ENCODE data around the gene CCDC159. TPM values are rescaled to one million over a fixed set of nuclear protein-coding genes. Genes with fewer than 3 reads are reported as not detected.
A peak's percentile ranks its signal among the peaks of the same experiment; 100 is the strongest.
"Not testable (repeated sequence)": the region's sequence is repeated elsewhere in the genome, so short reads cannot be mapped to it uniquely, and the experiment has no call there.

CCDC159 gene
- polyA plus RNA-seq, 12 donors: 4.5 to 33.7 (median 8.1) TPM; not detected in 1

GRCh38 chr19:11364935-11365334 lies 18.6 kb downstream of the CCDC159 start:
- DNase-seq: no peak

DNA sequence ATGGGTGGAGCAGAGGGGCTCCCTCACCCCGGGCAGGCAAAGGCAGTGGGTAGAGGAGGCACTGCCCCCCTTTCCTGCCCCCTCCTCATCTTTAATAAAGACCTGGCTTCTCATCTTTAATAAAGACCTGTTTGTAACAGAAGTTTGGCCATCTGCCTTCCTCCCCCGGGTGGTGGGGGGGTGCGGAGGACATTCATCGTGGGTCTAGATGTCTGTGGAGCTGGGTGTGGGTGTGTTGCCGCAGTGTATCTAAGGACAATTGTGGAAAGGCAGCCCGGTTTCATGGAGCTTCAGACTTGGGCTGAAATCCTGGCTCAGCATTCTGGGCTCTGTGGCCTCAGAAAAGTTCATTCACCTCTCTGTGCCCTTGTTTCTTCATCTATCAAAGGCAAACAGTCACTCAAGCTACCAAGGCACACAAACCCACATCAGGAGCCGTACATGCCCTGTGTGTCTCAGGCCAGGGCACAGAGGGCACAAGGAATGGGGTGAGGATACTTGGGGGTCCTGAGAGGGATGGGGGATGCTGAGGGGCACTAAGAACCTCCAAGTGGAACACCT lies 19.3 kb downstream of the CCDC159 start:
- no peak for DNase-seq

DNA sequence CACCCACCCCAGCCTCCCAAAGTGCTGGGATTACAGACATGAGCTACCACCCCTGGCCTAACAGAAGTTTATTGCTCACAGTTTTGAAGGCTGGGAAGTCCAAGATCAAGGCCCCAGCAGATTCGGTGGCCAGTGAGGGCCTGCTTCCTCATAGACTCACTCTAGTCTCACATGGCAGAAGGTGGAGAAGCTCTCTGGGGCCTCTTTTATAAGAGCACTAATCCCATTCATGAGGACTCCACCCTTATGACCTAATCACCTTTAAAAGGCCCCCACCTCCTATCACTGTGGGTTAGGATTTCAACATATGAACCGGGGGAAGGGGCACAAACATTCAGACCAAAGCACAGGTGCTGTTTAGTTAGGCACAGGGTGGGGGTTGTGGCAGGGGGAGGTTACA lies 21.2 kb downstream of the CCDC159 start:
- DNase-seq: no peak

- DNase-seq: no peak
Observed at GRCh38 chr19:11370744-11371143, 24.4 kb downstream of the CCDC159 start.

DNA sequence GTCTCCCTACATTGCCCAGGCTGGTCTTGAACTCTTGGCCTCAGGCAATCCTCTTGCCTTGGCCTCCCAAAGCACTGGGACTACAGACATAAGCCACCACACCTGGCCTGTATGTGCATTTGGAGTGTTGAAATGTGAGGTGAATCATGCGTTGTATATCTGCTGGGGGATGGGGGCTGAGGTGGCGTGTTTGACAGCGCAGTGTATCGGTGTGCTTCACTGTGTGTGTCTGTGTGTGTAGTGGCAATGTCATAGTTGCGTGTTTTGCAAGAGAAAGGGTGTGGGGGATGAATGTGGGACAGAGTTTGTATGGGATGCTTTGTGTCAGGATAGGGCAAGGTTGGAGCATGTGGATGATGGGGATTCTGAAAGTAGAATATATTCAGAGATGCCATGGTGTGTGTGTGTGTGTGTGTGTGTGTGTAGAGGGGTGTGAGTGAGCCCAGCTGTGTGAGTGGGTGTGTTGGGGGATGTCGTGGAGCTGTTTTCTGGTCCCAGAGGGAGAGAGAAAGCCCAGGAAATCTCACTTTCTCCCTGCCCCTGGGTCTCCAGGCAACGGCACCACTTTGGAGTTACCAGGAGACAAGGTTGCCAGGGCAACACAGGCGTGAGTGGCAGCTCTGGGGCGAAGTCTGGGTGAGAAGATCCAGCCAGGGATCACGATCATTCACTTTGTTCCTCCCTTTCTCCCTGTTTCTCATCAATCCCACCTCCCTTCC lies 27.0 kb downstream of the CCDC159 start:
- DNase-seq: no peak

DNA sequence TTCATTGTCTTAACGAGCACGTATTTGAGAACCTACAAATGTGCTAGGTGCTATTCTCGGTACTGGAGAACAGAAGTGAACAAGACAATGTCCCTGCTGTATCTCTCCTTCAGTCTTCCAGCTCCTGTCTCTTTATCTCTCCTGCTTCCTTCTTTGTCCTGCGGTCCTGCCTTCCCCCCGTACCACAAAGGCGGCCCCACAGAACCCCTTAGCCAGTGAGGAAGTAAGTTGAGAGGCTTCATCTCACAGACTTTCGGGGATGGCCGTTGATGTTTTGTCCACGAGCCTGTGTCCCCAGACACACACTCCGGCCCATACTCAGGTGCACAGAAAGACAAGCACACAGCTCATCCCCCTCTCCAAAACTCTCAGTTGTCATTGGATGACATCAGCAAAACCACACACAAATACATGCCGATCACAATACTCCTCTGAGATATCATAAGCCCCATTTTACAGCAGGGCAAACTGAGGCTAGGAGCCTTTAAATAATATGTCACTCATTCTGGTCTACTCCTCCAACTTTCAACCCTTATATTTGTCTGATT lies 27.6 kb downstream of the CCDC159 start:
- DNase-seq: no peak

DNA sequence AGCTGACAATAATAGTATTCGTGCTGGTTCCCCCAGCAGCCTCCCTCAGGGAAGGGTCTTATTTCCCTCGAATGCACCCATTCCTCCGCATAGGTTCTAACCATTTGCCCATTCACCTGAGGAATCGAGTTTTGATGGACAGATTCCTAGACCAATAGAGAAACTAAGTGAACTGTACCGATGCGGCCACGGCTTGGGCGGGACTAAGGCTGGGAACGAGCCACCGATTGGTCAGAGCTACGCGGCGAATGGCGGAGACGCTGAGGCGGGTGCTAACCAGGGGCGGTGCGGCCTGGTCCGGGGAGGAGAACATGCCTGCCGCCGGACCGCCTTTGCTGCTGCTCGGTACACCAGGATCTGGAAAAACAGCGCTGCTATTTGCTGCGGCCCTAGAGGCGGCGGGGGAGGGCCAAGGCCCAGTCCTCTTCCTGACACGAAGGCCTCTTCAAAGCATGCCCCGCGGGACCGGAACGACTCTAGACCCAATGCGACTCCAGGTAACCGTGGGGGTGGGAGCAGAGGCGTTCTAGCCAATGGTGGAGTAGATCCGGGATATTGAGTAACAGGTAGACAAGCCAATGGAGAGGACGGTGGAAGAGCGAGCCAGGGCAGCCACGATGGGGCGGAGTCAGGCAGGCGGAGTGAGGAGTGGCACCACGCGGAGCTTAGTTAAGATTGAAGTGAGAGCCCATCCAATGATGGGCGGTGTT lies 28.3 kb downstream of the CCDC159 start, which contains the start of gene SWSAP1:
Gene SWSAP1, plus strand, starts transcription at position 234 of the 710 bp plus-strand sequence. Its CDS starts 15 bp downstream, at position 249.
- peak; percentile 99 for DNase-seq

GRCh38 chr19:11375143-11375948 lies 29.0 kb downstream of the CCDC159 start:
- no peak for DNase-seq

DNA sequence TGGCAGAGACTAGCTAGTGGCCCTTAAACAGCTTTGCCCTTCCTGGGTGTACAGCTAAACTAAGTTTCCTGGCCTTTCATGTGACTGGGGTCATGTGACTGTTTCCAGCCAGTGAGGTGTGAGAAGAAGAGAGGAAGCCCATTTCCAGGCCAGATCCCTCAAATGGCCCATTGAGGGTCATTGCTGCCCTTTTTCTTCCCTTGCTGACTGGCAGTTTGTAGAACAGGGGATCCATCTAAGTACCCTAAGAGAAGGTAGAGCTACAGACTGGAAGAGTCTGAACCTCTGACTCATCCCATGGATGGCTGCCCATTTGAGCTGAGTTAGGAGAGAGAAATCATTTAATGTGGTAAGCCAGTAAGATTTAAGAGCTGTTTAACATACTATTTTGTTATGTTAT lies 30.9 kb downstream of the CCDC159 start:
- no peak for DNase-seq

DNA sequence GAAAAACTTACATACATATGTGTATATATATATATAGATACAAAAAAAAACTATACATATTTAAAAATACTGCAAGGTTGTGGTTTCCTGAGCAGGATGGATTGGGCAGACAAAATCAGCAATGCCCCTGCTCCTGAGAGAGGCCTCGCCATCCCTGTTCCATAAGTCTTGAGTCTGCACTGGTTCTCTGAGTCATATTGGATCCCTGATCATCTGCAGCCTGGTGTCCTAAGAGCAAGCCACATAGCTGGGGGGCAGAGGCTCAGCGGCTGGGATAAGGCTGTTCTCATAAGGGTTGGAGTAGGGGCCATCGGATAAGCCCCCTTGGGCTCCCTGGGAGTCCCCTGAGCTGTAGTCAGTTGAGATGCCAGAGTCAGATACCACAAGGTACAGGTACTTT lies 31.4 kb downstream of the CCDC159 start:
- DNase-seq: no peak

DNA sequence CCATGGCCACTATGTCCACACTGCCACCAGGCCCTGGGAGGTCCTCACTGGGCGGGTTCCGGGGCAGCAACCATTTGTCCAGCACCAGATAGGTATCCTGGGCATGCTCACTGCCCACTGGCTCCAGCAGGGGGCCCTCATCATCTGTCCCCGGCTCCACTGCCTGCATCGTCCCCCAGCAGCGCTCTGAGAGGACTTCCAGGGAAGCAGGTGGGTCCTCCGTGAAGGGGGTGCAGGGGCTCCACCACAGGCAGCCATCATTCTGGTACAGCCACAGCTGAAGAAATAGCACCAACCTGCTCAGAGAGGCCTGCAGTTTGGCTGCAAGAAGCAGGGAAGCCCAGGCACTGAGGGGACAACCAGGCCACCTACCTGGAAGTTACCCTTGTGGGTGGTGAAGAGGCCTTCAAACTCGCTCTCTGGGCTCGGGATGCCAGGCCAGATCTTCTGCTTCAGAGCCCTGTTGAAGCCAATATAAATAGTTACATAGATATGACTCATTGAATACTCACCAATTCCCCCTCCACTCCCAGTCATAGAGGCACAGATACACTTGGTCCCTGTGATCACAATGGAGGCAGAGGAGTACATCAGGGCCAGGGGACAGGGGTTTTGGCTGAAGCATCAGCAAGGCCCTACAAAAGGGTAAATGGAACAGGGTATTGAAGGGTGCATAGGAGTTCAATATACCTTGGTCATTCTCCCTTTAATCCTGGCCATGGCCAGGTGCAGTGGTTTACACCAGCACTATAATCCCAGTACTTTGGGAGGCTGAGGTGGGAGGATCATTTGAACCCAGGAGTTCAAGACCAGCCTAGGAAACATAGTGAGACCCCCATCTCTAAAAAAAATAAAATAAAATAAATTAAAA lies 32.2 kb downstream of the CCDC159 start:
- DNase-seq: no peak

DNA sequence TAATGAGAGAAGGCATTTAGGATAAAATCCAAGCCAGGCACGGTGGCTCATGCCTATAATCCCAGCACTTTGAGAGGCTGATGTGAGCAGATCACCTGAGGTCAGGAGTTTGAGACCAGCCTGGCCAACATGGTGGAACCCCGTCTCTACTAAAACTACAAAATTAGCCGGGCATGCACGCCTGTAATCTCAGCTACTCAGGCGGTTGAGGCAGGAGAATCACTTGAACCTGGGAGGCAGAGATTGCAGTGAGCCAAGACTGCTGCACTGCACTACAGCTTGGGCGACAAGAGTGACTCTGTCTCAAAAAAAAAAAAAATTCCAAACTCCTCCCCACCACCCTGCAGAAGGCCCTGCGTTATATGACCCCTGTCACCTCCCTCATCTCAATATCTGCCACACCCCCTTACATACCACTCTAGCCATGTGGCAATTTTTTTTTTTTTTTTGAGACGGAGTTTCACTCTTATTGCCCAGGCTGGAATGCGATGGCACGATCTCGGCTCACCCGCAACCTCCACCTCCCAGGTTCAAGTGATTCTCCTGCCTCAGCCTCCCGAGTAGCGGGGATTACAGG lies 33.0 kb downstream of the CCDC159 start:
- DNase-seq: not testable (repeated sequence)

DNA sequence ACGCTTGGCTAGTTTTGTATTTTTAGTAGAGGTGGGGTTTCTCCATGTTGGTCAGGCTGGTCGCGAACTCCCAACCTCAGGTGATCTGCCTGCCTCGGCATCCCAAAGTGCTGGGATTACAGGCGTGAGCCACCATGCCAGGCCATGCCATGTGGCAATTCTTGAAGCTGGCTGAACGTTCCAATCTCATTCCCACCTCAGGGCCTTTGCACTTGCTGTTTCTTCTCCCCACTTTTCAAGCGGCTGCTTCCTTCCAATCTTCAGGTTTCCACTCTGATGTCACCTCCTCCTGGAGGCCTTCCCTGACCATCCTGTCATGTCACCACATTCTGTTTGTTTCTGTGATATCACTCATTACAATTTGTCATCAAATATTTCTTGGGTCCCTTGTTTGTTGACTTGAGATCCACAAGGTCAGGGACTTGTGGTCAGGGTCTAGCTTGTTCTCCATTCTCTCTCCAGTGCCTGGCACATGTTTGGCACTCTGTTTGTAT lies 33.6 kb downstream of the CCDC159 start:
- no peak for DNase-seq

DNA sequence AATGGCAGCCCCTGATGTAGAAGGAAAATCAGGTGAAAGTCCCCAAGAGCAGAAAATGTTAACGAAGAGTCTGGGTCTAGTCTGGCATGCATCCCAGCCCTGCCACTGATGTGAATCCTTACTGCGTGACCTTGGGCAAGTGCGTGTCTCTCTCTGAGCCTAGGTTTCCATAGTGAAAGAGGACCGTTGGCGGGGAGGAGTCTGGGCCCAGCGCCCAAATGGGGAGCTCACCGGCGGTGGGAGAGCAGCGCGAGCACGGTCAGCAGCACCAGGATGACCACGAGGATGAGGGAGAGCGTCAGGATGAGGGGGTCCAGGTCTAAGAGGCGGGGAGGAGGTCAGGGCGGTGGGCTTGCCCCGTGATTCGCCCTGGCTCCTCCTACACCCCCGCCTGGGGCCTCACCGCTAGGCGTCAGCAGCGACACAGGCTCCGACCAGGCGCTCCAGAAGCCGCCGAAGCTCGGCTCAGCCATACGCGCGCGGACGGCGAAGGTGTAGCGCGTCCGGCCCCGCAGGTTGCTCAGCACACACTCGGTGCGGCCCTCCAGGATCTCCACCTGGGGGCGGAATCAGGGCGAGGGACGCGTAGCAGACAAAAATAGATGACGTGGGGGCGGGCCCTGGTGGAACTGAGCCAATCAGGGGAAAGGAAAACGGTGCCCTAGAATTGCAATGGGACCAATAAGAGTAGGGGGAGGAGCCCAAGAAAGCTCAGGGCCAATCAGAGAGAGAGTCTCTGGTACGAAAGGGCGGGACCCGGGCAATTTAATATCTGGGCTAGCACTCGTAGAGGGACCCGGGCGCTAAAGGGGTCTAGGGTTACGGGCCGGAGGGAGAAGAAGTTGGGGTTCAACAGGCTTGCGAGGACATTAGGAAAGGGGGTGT lies 34.6 kb downstream of the CCDC159 start:
- peak; percentile 96 for DNase-seq

- DNase-seq: no peak
Observed at GRCh38 chr19:11382898-11383705, 36.8 kb downstream of the CCDC159 start.

- DNase-seq: no peak
Observed at GRCh38 chr19:11383706-11384048, 37.4 kb downstream of the CCDC159 start.

GRCh38 chr19:11384778-11385129 lies 38.4 kb downstream of the CCDC159 start:
- DNase-seq: no peak

All from muscle of arm (tissue), 12 donors.